Femur (tissue), 1 donor: Measurements from ENCODE around the gene CHST11.
A peak's percentile ranks its signal among the peaks of the same experiment; 100 is the strongest.

Source experiments
- DNase-seq: peaks from one replicate; pipeline ENCODE4 v3.0.0-alpha.2; 2017

CHST11 gene

DNA sequence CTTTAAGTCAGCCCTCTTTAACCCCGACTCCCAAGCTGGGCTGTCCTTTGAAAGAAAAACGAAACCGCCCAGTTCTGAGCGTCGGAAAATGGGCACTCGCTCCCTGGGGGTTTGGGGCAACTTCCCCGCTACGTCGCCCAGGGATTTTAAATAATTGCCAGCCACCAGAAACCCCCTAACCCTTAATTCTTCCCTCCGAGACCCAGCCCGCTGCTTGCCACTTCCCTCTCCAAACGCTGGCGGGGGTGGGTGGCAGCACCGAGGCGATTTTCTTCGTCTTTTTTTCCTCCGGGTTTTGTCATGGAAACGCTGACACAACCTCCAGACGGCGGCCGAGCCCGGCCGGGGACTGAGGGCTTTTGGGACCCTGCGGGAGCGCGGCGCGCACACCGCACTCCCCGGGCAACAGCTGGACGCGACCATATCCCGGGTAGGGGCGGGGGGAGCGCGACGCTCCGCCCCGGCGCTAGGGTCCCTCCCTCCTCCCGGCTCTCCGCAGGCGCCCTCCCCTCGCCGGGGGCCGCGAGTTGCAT is at the start of gene CHST11:
Gene CHST11, plus strand, starts transcription at position 532 of the 533 bp plus-strand sequence.
- peak; percentile 93 for DNase-seq

DNA sequence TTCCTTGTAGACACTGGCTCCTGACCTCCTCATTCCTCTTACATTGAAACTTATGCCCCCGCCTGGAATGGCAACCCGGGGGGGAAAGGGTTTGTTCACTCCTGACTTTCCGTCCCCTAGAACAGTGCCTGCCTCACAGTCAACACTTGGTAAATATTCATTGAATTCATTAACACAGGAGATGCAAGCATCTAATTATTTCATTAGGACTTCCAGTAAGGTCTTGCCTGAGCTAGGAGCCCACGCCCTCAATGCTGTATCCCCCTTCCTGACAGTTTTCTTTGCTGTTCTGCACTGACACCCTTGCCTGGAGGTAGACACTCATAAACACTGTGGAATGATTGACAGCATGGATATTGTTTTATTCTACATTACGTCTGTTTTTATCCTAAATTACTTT is 49.3 kb upstream of the CHST11 start:
- no peak for DNase-seq

DNA sequence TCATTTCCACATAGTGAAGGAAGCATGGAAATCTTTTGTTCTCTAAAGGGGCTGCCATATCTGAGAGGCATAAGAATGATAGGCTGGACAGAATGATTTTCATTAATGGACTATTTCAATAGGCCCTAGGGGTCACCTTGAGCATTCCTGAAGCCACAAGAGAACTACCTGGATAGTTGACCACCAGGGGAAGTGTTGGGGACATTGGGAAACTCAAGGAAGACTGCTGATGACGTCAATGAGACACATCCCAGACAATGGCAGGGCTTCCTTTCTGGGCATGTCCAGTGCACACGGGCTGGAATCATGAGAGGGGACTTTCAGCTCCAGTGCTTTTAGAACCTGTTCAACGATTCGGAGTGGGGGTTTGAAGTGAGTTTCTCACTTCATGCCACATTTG is 48.8 kb upstream of the CHST11 start:
- DNase-seq, result no peak

DNA sequence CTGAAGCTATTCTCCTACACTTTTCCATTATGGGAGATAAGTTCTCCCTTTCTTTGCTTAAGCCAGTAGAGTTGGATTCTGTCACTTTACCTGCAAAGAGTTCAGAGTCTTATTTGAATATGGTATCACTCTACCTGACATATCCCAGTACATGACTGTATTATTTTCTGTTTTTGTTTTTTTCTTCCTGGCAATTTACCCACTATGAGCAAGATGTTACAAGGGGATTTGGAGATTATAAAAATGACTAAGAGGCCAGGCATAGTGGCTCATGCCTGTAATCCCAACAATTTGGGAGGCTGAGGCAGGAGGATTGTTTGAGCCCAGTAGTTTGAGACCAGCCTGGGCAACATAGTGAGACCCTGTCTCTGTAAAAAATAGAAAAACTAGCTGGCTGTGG is 46.4 kb upstream of the CHST11 start:
- no peak for DNase-seq

DNA sequence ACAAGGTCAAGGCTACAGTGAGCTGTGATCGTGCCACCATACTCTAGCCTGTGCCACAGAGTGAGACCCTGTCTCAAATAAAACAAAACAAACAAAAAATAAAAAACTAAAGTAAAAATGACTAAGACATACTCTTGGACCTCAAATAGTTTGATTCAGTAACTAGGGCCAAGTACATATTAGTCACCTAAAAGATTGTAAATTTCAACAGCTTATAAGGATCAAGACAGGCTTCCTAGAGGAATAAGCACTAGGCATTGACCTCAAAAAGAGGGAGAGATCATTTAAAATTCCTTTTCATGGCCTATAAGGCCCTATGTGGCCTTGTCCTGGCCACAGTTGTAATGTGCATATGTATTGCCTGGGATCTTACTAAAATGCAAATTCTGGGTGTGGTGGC is 46.0 kb upstream of the CHST11 start:
- no peak for DNase-seq

DNA sequence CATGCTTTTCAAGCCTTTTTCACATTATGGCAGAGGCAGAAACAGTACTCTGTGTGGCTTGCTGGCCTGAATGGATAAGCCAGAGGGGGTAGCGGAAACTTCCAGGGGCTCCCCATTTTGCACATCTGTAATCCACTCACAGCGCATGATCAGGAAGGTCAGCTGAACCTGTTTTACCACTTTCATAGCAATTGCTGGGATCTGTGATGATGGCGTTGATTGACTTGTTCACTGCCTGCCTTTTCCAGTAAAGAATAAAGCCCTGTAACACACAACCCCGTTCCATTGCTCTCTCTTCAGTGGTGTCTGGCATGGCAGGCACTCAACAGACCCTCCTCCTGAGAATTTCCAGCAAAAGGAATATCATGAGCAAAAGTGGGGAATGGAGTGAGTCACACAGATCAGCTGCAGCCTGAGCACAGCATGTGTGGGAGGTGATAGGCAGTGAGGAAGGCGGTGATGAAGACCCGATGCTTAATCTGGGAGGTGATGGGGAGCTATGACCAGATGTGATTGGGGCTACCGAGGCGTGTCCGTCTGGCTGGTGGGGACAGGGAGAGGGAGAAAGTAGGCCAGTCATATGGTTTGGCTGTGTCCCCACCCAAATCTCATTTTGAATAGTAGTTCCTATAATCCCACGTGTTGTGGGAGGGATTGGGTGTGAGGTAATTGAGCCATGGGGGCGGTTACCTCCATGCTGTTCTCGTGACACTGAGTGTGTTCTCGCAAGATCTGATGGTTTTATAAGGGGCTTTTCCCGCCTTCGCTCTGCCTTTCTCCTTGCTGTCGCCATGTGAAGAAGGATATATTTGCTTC is 44.7 kb upstream of the CHST11 start:
- no peak for DNase-seq

DNA sequence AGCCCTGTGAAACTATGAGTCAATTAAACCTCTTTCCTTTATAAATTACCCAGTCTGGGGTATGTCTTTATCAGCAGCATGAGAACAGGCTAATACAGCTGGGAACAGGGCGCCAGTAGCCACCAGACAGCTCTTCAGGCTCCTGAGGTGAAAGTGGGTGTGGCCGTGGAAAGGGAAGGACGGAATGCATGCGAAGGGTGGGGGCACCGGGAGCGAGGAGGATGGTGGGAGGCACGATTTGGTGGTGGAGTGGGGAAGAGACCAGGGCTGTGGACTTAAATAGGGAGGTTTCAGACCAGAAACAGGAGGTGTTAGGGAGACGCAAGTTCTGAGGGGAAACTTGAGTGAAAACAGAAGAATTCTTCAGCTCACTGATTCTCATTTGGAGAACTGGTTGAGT is 44.1 kb upstream of the CHST11 start:
- DNase-seq, result no peak

DNA sequence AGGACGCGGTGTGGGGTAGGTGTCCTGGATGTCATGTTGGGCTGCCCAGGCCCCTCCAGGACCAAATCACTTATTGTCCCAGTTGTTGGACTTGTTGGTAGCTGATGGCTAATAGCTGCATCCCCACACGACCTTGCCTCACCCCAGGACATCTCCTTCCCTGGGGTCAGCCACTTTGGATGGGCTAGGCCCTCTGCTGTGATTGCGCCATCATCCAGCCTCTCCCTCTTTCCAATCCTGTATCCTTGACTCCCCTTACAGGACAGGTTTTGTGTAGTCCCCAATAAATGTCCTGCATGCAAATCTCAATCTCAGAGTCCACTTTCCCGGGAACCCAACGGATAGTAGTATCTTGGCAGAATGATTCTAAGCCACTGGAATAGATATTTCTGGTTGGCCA is 43.4 kb upstream of the CHST11 start:
- DNase-seq, result no peak

DNA sequence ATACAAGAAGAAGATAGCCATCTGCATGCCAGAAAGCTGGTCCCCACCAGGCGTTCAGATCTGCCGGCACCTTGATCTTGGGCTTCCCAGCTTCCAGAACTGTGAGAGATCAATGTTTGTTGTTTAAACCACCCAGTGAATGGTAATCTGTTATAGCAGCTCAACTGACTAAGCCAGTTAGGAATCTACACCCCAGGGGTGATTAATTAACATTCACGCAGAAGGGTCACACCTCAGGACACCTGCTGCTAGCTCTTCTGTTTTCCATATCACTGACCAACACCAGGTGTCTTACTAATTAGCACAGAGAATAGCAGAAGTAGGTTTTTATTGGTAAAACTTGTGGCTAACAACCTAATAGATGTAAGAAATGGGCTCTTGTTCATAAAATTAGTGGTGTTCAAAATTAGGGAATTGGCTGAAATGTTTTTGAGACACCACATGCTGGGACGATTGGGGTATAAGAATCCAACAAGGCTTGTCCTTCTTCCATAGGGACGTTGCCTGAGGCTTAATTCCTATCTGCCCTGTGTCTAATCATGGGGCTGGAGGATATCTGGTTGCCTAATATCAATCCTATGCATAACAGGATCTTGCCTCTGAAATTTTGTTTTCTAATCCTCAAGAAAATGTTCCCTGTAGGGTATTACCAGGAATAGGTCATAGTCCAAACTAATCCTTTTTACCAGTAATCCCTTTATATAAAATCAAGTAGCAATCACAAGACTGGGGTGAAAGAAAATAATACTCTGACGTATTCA is 42.0 kb upstream of the CHST11 start:
- DNase-seq, result no peak

DNA sequence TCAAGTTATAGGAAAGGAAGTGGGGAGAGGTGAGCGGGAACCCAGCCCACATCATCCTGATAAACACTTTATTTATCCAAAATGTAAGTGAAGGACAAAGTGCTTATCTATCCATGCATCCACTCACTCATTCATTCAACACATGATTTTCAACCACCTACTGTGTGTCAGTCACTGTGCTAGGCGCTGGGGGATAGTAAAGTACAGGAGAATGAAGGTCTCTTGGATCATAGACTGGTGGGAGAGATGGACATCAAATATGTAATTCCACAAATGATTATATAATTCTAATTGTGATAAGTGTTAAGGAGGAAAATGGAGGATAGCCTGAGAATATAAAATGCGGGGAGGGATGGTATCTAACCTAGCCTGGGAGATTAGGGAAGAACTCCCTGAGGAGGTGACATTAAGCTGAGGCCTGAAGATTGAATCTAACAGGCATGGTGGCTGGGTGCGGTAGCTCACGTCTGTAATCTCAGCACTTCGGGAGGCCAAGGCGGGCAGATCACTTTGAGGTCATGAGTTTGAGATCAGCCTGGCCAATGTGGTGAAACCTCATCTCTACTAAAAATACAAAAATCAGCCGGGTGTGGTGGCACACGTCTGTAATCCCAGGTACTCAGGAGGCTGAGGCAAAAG is 41.3 kb upstream of the CHST11 start:
- no peak for DNase-seq

DNA sequence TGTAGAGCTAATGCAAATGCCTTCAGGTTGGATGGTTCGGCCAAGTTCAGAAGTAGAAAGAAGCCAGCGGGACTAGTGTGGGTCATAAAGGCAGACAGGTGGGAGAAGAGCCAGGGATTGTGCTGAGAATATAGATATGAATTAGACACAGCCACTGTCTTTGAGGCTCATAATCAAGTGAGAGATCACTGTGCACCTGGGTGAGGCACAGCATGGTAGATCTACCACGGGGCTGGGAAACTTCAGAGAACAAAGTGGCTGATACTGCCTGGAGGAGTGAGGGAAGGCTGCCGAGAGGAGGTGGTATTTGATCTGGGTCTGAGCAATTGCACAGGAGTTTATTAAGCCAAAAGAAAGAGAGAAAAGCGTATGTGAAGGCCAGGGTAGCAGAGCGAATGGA is 40.6 kb upstream of the CHST11 start:
- DNase-seq, result no peak

DNA sequence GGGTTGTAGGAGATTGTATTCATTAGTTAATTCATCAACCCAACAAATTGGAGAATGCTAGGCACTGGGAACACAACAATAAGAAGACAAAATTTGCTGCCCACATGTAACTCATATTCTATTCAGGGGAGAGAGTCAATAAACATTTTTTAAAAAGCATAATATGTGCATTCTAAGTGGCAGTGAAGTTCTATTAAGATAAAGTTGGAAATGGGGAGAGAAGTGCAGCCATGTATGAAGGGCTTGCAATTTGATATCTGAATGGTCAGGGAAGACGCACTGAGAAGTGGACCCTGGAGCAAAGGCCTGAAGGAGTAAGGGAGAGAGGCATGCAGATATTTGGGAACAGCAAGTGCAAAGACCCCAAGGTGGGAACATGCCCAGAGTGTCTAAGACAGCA is 40.2 kb upstream of the CHST11 start:
- DNase-seq, result no peak

DNA sequence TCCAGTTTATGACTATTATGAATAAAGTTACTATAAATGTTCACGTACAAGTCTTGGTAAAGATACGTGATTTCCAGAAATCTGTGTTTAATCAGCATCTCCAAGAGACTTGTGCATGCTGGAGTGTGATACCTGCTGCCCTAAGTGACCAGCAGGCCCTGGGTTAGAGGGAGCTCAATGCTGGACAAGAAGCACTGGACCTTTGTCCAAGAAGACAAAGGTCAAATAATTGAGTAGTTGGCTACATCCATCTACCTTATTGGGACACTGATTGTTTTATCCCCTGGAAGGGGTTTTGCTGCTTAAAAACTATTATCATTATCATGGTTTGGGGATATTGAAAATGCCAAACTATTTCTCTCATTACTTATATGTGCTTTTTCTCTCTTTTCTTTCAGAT is 37.0 kb upstream of the CHST11 start:
- no peak for DNase-seq

DNA sequence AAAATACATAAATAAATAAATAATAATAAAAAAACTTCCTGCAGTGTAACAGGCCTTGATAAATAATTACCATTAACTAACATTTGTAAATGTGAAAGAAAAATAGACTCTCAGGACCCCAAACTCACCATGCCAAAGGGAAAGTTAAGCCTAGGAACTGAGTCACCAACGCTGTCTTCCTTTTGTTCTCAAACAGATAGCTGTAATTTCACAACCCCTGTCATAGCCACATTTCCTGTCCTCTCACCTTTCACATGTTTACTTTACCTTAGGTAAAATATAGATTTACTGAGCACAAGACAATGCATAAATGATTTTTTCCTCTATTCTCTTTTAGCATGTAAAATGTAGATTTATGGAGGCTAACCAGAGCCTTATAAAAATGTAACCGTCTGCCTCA is 35.9 kb upstream of the CHST11 start:
- DNase-seq, result no peak

DNA sequence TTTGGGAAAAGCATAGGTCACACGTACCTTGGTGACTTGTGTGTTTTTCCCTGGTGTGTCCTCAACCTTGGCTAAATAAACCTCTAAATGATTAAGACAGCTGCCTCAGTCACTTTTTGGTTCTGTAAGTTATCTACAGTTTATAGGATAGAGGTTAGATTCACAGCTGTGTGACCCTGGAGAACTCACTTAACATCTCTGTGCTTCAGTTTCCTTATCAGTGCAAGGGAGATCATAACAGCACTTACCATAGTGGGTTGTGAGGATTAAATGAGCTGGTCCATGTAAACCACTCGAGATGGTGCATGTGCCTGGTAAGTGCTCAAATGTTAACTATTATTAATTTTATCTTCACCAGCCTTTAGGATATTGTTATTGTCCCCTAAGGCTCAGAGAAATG is 35.4 kb upstream of the CHST11 start:
- no peak for DNase-seq

DNA sequence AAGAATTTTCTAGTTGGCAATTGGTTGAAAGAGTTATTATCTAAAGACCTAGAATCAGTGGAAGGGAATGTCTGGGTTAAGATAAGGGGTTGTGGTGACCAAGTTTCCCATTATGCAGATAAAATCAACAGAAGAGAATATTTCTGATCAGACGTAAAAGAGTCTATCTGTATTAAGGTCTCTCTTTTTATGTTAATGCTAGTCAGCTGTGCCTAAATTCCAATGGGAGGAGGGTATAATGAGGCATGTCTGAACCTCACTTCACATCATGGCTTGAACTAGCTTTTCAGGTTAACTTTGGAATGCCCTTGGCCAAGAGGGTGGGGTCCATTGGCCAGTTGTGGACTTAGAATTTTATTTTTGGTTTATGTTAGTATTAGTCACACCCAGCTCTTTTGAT is 34.3 kb upstream of the CHST11 start:
- DNase-seq, result no peak

DNA sequence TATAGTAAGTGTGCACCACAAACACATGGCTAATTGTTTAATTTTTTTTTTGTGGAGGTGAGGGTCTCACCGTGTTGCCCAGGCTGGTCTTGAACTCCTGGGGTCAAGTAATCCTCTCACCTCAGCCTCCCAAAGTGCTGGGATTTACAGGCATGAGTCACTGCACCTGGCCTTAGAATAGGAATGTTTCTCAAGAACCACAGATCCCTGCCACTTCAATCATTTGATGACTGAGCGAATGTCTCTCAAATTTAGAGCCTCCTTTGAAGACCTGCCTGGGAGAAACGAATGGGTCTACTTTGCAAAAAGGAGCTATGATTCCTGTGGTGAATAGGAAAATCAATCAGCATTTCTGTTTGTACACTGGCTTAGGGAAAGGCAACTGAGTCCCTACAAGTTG is 33.5 kb upstream of the CHST11 start:
- DNase-seq, result no peak

DNA sequence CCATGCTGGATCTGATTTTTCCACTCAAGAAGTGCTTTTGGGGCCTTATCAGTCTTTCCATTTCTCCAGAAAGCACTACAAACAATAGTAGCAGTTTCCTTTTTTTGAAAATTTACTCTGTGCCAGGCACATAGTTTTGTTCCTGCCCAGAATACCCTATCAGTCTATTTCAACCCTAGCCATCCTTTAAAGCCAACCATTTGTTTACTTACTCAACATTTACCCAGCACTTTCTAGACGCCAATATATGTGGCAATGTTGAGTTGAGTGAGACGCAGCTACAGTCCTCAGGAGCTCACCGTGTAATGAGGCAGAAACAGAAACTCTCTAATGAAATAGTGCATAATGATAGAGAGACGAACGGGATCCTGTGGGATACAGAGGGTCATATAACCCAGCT is 32.9 kb upstream of the CHST11 start:
- DNase-seq, result no peak

DNA sequence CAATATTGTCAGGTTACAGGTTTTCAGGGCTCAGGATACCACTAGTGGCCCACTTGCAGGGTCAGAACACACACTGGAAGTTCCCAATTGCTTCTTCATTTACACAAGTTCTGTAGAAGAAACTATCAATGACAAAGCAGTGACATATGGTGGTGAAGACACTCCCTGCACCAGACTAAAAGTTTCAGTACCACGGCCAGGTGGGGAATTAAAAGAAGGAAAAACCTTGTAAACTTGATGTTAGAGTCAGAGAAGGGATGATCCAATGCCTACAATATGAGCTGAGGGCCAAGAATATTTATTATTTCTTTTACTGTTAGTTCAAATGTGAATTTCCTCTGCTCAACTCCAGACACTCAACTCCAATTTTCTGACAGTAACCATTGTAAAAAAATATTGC is 31.8 kb upstream of the CHST11 start:
- DNase-seq, result no peak

DNA sequence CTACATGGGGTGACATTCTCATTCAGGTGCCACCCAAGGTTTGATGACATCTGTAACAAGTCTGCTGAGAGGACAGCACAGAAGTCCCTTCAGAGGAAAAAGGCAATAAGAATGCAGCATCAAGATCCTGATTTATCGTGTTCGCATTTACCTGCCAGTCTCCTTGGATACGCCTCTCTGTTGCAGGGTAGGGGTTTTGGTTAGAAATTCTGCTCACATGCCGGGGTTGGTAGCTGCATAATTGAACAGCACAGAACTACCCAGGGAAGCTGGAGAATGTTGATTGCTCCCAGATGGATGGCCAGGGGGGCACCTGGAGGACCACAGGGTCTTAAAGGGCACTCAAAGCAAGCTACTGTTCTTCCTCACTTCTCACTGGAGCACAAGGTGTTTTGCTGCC is 31.1 kb upstream of the CHST11 start:
- DNase-seq, result no peak

DNA sequence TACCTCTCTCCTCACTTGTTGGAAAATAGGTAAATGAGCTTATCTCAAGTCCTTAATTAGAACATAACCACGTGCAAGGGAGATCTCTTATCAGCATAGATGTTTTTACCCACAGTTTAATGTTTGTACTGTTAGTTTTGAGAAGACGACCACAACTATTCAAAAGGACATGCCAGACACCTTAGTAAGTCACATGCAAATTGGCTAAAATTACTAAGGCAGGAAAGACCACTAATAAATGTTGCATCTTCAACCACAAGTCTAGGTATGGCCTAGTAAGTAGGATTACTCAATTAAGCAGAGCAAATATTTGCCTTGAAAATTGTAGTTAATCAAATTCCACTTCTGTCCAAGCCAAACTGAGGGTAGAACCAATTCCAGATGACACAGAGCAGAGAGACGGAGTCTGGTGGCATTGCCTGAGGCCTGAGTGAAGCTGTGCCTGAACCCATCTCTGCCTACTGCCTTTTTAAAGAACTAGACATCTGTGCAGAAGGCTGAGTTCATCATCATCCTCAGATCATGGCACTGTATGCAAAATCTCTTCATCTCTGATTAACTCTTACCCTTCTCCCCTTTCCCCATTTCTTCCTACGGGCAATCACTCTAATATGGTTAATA is 29.7 kb upstream of the CHST11 start:
- DNase-seq, result no peak

DNA sequence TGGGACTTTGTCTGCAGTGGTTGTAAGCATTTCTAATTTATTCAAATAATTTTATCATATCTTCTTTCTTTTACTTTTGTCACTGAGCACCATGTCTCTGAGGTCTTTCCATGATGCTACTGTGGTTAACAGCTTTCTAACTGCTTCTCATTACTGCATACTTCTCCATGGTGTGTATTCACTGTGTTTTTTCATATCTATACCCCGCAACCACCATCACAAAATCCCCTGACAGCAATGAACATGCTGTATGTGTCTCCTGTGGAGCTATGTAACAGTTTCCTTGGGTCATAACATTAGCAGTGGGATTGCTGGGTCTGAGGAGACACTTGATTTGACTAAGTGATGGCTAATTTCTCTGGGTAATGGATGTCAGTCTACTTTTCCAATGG is 29.2 kb upstream of the CHST11 start:
- no peak for DNase-seq

DNA sequence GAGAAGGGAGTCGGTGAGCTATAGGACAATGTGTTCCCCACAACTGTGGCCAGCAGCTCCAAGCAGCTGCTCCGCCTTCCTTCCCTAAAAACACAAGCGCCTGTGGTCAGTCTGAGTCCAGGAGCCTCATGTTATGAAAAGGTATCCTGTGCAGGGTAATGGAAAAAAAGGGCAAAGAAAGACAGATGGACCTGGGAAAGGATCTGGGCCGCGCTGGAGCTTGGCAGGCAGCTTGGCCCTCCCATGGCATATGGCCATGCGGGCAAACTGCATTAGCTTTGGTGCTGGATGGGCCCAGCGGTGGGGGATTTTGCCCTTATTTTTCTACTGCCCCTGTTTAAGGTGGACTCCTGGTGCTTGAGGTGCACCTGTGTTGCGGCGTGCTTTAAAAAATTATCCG is 23.7 kb upstream of the CHST11 start:
- DNase-seq, result no peak
